GM18505 (cell line): ENCODE results near the gene SCLY.
"Not testable (repeated sequence)": the region's sequence is repeated elsewhere in the genome, so short reads cannot be mapped to it uniquely, and the experiment has no call there.

Experiments
- ATAC-seq: cut with Tn5 transposase; IDR thresholded peaks from one replicate; pipeline ENCODE4 v1.9.1; 2021; ENCODE audit not compliant: unreplicated experiment
- POLR2A ChIP-seq: IDR thresholded peaks from 4 replicates; pipeline ENCODE4 v1.6.1; 2011; ENCODE audit warnings: borderline replicate concordance; ENCODE audit not compliant: insufficient read depth, insufficient read length; ENCODE audit errors: extremely low read depth

SCLY gene

GRCh38 chr2:238053191-238053776 lies 7.5 kb upstream of the SCLY start:
- ATAC-seq, result no peak
- no peak for TF ChIP-seq POLR2A

GRCh38 chr2:238055841-238056240 lies 5.0 kb upstream of the SCLY start:
- ATAC-seq, result no peak
- no peak for TF ChIP-seq POLR2A

- ATAC-seq, result not testable (repeated sequence)
These were observed 2.9 kb upstream of the SCLY start for GRCh38 chr2:238057696-238058575.

- no peak for TF ChIP-seq POLR2A
- no peak for ATAC-seq
These were observed 1.3 kb upstream of the SCLY start for GRCh38 chr2:238059505-238059904.

- ATAC-seq, result no peak
- TF ChIP-seq POLR2A, result no peak
These were observed 682 bp upstream of the SCLY start for GRCh38 chr2:238060096-238060541.

GRCh38 chr2:238061315-238062202 lies 758 bp downstream of the SCLY start:
- peak; percentile 19 for TF ChIP-seq POLR2A
- peak; percentile 20 for ATAC-seq

GRCh38 chr2:238063414-238064189 lies 2.8 kb downstream of the SCLY start:
- no peak for ATAC-seq
- no peak for TF ChIP-seq POLR2A

- no peak for TF ChIP-seq POLR2A
- no peak for ATAC-seq
These were observed 3.6 kb downstream of the SCLY start for GRCh38 chr2:238064376-238064775.

- no peak for TF ChIP-seq POLR2A
- ATAC-seq, result no peak
These were observed 4.5 kb downstream of the SCLY start for GRCh38 chr2:238065071-238065846.

- TF ChIP-seq POLR2A, result no peak
- ATAC-seq, result no peak
These were observed 5.4 kb downstream of the SCLY start for GRCh38 chr2:238066218-238066617.

GRCh38 chr2:238066718-238067117 lies 5.9 kb downstream of the SCLY start:
- ATAC-seq, result not testable (repeated sequence)

- TF ChIP-seq POLR2A, result no peak
- no peak for ATAC-seq
These were observed 7.1 kb downstream of the SCLY start for GRCh38 chr2:238067939-238068338.
